Activated gamma-delta T cell (primary cell): Measurements from ENCODE around the gene NFYC.

Experiments
- DNase-seq: peaks from one replicate; lab custom pipeline; 2025; lab: John Stamatoyannopoulos, UW

The NFYC gene

DNA sequence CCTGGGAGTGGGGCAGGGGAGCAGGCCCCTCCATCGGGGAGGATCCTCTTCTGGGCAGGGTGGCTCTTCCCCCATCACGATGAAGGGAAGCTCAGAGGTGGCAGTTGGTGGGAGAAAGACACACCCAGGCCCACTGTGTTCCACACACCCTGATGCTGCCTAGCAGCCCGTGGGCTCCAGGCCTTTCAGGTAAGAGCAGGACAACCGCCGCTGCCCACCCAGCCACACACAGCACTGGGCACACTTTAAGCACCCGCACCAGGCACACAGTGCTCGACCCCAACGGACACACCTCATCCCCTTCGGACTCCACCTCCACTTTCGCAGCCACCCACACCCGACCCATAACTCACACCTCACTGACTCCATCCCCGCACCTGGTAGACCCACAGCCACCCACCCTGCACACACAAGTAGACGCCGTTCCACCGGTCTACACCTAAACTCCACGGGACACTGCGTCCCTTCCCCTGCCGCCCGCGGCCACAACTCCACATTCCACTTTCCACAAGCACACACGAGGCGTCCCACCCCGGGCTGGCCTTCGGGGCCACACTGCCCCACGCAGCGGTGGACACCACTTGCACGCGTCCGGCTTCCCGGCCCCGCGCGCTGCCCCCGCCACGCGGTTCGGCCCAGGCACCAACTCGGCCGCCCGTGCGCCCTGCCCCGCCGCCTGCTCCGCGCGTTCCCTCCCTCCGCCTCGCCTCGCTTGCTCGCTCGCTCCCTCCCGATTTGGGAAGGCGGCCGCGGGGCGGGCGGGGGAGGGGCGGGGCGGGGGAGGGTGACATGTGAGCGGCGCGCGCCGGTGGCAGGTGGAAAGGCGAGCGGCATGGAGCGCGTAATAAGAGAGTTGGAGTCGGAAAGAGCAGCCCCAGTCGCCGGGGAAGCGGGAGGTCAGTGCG lies 91.7 kb downstream of the NFYC start, which contains the start of gene KCNQ4:
TSS of gene KCNQ4 (plus strand) at position 787 of the 905 bp plus-strand sequence. CDS start 307 bp downstream, outside the sequence.
- no peak for DNase-seq

DNA sequence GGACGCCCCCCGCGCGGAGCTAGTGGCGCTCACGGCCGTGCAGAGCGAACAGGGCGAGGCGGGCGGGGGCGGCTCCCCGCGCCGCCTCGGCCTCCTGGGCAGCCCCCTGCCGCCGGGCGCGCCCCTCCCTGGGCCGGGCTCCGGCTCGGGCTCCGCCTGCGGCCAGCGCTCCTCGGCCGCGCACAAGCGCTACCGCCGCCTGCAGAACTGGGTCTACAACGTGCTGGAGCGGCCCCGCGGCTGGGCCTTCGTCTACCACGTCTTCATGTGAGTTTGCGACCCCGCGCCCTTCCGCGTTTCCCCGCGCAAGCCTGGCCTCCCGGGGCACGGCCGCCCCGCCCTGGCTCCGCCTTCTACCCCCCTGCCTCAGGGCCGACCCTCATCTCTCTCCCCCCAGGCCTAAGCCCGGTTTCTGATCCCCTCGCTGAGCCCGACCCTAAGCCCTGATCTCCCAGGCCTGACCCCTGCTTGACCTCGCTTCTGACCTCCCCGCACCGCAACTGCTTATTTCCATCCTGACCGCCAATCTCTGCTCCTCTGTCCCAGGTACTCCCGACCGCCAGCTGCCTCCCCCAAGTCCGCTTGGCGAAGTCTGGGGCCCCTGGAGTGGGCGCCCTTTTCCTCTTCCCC lies 92.8 kb downstream of the NFYC start:
- no peak for DNase-seq

DNA sequence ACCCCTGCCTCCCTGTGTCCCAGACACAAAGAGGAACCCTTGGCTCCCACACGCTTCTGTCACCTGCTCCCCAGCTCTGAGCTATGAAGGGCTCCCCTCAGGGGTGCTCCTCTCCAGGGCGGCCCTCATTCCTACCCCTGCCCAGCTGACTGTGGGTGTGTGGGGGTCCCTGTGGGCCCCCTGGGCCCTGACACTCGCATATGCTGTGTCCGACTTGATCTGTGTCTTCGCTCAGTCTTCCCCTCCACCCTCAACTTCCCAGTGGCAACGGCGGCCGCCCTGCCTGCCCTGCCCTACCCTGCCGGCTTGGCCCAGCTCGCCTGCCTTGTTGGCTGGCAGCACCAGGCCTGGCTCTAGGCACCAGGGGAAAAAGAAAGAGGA lies 93.3 kb downstream of the NFYC start:
- no peak for DNase-seq

DNA sequence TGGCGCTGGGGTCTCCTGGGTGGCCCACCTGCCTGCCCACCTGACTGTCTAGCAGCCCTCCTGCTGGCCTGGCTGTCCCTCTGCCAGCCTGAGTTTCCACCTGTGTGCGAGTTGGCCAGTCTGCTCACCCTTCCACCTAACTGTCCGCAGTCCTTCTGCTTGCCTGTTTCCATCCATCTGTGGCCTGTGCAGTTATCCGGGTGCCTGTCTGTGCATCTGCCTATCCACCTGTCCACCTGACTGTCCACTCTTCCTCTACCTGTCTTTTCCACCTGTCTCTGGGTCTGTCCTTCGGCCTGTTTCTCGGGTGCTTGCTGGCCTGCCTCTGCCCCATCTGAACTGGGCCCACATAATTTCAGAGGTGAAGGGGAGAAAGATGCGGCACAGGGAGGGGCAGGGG lies 93.9 kb downstream of the NFYC start:
- no peak for DNase-seq

DNA sequence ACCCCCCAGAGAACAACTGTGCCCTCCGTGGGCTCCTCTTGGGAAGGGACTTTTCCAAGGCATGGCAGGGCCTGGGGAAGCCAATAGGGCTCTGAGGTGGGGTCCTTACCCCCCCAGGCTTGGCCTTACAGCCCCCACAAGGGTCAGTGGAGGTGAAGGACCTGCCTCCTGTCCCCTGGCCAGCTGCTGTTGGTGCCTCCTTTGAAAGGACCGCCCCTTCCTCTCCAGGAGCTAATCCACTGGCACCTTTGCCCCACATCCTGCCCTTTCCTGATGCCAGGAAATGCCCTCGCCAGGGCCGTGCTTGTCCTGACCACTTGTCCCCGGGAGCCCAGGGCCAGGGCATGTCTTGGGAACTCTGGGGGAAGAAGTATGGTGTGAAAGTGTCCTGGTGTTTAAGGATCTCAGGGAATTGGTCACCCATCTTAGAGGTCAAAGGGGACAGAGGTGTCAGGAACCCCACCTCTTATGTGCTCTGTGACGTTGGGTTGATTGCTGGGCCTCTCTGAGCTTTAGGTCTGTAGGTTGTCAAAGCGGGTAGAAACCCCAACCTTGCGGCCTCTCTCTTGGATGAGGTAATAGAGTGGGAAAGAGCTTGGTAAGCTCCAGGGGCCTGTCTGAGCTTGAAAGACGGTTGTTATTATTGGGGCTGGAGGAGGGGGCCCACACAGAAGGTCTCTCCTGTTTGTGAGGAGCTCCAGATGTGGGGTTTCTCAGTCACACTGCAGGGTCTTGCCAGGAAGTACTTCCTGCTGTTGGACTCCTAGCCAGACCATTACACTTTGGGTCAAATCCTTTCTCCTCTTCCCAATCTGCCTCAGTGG lies 94.9 kb downstream of the NFYC start:
- DNase-seq = no peak

DNA sequence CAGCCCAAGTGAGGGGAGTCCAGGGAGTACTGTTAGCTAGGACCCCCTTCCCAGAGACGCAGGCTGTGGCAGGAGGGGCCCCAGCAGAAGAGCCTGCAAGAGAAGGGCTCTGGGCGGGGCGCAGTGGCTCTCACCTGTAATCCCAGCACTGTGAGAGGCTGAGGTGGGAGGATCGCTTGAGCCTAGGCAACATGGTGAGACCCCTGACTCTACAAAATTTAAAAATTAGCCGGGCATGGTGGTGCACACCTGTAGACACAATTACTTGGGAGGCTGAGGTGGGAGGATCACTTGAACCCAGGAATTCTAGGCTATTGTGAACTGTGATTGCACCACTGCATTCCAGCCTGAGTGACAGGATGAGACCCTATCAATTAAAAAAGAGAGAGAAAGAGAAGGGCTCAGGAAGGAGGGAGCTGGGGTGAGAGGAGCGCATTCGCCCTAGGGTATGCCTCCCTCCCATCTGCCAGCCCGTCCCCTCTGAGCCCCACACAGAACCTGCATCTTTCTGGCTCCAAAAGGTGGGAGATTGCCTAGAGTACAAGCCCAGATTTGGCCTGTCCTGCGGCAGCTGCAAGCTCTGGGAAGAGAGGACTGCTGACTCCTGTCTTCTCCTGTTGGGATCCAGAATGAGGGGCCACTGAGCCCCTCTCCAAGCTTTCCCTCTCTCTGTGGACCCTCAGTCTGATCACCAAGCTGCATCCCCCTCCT lies 95.6 kb downstream of the NFYC start:
- no peak for DNase-seq

DNA sequence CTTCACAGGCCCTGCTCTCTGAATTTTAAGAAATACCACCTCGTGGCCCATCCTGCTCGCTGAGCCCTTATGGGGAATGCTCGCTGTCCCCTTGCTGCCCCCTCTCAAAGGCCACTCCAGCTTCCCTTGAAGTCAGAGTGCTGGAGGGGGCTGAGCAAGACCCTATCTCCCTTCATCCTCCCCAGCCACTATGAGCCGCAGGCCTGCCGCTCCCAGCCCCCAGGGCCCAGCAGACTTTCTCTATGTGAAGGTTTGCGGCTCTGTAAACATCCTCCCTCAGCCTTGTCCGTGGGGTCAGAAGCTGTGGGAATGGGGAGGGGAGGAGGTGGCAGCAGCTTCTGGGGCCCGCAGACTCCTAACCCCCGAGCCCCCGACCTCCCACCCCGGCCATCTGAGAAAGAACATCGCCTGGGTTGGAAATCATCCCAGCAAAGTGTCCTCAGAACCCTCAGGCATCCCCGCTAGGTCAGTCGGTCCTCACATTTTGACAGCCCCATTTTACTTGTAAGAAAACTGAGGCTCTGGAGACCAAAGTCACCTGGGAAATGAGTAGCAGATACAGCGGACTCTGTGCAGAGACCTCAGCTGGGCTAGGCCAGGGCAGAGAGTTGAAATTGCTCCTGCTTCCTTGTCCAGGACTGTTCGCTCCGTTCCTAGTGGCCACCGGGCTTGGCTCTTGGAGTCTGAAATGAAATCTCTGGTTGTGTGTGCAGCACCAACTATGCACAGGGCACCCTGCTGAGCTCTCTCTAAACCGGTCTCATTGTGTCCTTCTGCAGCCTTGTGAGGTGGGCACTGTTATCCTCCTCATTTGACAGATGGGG lies 96.4 kb downstream of the NFYC start:
- no peak for DNase-seq

DNA sequence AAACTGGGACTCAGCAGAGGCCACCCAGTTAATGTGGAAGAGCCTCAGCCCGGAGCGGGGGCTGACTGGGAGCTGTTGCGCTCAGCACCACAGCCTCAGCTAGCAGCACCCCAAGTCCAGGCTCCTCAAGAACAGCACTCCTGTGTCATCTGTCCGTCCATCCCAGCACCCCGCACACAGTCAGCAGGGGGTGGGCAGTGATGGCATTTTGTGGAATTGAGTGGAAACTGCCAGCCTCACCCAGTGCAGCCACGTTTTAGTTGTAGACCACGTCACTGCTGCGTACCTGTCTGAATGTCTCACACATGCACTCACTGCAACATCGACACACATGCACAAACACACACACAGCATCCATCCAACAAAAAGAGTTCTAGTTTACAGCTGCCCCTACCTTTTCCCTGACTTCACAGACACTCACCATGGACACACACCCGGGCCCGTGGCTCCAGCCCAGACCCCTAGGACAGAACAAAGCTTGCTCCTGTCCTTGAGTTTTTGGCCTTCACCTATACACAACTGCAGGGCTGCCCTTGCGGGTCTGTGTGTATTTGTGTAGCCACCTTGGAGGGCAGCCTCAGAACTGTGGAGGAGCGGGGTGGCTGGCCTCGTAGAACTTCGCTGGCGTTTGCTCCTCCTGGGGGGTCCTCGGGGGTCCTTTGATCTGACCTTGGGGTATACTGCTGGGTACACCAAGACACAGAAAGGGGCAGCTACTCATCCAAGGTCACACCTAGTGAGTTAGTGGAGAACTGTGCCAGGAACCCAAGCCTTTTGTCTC lies 97.2 kb downstream of the NFYC start:
- no peak for DNase-seq

DNA sequence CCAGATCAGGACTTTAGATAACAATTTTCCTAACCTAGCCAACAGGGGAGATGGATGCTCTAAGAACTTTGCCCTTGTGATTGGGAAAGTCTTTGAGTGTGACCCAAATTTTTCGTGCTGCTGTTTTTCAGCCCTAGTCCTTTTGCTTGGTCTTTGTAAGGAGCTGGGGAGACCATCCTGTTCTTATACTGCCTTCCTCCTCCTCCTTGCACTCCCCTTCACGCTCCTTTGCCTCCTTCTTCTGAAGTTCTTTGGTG lies 97.8 kb downstream of the NFYC start:
- DNase-seq = no peak

DNA sequence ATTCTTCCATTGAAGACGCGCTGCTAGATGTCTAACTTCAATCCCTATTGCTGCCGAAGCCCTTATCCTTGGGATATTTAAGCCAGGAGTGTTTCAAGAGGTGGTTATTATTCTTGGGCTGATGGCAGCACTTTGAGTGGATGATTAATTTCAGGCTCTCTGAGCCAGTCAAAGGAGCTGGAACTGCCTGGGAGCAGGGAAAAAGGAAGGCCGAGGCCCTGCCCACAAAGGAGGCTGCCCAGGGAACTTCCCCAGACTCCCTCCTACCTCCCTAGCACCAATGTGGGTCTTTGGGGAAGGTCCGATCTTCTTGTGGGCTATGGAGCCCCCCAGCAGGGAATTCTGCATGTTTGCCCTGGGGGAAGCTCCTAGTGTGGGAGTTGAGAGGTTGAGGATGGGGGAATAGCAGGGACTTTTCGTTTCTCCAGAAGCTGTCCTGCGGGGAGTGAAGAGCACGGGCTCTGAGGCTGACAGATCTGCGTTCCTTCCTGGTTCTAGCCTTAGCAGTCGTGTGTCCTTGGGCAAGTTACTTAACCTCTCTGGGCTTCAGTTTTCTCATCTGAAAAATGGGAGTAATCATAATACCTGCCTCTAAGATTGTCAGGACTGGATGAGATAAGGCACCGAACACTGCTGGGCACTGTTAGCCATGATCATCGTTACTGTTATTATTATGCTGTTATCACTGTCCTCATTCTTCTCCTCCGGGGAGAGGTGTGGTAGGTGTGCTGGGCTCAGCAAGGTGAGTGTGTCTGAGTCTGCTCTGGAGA lies 98.3 kb downstream of the NFYC start:
- DNase-seq = no peak

DNA sequence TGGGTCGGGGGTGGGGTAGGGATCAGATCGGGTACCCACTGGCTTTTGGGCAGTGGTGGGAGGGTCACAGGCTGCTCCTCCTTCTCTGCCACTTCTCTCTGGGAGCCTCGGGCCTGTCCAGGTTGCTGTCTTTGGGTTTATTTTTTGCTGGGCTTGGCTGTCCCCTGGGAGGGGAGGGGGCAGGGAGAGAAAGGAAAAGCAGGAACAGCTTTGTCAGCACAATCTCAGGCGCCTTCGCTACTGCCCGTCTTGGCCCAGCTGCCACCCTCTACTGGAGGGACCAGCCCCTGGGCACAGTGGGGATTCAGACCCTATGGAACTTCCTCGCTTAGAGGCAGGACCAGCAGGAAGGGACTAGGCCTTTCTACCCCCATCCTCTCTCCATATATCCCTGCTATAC lies 100.5 kb downstream of the NFYC start:
- DNase-seq = no peak

DNA sequence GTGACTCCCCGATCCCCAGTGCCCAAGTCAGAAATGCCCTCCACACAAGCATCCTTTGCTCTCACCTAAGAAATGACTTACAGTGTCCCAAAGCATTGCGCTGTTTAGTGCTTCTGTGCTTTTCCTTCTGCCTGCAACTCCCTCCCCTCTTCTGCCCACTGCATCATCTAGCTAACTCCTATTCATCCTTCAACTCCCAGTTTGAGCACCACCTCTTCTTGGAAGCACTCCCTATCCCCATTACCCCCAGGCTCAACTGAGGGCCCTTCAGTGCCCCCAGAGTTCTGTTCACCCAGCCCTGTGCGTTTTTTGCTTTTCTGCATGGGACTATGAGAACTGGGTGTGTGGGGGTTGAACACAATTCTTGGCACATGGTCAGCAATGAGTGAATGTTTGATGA lies 102.1 kb downstream of the NFYC start:
- no peak for DNase-seq

DNA sequence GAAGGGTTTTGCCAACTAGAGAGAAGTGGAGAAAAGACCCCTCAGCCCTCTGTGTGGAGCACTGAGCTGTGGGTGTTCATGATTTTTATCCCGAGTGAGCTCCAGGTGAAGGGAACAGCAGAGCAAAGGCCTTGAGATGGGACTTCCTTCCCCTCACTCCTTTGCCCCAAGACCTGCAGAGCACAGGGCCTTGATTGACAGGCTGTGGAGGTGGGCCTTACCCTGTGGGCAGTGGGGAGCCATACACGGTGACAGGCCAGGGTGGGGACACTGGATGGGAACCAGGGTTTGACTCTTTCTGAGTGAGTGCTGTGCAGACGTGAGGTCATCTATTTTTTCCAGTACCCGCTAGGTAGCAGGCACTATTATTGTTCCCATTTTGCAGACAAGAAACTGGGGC lies 102.5 kb downstream of the NFYC start:
- no peak for DNase-seq

DNA sequence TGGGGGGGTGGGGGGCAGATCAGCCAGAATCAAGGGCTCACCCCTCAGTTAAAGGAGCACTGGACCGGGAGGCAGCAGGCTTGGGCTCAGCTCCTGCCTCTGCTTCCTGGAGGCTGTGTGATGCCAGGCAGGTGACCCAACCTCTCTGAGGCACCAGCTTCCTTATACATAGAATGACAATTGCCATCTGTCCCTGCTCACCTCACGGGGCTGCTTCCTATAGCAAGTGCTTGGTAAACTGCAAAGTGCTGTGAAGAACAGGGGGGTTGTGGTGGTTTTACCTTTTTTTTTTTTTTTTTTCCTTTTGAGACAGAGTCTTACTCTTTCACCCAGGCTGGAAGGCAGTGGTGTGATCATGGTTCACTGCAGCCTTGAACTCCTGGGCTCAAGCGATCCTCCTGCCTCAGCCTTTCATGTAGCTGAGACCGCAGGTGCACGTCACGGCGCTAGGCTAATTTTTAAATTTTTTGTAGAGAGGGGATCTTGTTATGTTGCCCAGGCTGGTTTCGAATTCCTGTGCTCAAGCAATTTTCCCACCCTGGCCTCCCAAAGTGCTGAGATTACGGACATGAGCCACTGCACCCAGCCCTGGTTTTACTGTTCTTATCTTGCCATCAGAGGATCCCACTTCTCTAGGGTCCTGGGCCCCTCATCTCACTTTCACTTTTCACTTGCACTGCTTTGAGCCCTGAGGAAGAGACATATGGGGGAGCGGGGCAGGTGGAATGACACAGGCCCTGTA lies 103.6 kb downstream of the NFYC start:
- DNase-seq = no peak

DNA sequence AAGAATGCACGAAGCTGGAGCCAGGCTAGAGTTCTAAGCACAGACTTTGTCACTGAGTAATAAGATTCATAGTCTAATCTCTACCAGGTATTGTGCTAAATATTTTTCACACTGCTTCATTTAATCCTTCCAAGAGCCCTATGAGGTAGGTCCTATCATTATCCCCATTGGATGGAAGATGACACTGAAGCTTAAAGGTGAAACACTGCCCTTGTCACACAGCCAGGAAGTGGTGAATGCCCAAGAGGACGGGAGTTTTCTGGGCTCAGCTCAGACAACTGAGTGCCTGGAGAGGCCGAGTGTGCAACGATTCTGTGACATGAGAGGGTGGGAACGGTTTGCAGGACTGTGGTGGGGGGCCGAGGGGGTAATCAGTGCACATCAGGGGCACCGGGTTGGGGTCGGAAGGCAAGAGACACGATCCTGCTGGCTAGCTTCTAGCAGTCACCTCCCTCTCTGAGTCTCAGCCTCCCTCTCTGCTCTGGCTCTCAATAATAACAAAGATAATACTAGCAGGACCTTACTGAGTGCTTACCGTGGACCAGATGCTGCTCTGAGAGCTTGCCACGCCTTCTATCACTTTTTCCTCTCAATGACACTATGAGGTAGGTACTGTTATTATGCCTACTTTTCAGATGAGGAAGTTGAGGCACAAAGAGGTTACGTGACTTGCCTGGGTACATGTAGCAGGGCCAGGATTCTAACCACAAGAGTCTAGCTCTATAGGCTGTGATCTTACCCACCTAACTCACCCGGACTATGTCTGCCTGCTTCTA lies 104.5 kb downstream of the NFYC start:
- DNase-seq = no peak

DNA sequence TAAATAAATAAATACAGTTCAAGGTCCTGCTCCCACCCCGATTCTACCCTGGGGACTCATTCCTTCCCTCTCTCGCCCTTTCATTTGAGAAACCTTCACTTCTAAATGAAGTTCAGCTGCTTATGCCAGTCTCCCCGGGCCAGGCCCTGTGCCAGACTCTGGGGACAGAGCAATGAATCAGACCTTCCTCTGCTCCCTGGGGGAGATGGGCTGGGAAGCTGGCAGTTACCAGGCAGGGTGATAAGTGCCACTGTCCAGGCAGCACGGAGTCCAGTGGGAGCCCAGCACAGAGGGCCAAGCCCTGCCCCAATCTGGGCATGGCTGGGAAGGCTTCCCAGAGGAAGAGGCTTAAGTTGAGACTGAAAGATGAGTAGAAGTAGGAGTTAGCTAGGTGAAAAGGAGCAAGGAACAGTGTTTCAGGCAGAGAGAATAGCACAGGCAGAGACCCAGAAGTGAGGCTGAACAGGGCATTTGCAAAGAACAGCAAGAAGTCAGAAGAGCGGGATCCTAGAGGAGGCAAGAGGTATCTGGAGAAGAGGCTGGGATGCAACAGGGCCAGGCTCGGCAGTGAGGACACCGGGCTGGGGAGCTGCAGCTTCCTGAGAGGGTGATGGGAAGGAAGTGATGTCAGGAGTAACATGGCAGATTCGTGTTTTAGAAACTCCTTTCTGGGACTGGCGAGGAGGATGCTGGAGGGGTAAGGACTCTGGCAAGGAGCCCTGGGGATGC lies 105.6 kb downstream of the NFYC start:
- DNase-seq = no peak

DNA sequence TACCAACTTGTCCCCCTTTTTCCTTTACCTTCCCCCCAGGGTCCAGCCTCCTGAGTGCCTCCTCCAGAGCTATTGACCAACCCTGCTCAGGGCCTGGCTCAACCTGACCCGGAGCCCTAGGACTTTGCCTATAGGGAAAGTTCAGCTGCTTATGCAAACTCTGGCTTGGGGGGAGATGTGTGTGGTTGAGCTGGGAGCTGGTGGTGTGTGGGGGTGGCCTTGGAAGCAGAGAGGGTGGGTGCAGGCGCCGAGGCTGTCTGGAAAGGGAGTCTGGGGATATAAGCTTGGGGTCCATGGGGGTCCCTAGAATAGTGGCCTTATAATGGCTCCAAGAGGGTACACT lies 106.1 kb downstream of the NFYC start:
- DNase-seq = no peak
